Islet precursor cell (in vitro differentiated cells): ENCODE data around the gene CCSER2.
"Not testable (repeated sequence)": the region's sequence is repeated elsewhere in the genome, so short reads cannot be mapped to it uniquely, and the experiment has no call there.

ENCODE experiments used
- DNase-seq: peaks from one replicate; pipeline ENCODE4 v3.0.0-alpha.2; 2018

The CCSER2 gene

DNA sequence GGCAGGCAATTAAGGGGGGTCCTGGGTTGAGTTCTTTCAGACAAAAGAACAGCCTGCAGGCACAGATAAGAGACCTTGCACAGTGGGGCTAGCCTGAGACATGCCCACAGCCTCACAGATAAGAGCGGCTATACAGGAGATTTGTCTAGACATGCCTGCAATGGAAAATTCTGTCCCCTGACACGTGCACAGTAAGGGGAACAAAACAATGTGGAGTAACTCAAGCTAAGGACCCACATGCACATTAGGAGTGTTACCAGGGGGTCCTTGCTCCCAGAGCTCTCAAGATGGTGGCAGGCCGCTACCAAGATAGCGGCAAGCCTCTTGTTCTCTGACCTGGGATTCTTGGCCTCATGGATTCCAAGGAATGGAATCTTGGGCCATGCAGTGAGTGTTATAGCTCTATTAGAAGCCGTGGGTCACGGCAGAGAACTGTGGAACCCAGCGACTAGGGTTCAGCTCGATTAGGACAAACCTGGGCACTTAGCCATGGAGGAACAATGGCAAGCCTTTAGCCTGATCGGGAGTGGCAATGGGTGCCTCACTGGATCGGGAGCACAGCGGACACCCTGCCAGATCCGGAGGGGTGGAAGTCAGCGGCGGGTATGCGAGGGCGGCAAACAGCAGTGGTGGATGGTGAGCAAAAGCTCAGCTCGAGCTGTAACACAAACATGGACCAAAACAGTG is 196.9 kb downstream of the CCSER2 start:
- DNase-seq: peak; percentile 89

GRCh38 chr10:84525807-84526182 is 197.4 kb downstream of the CCSER2 start:
- not testable (repeated sequence) for DNase-seq

GRCh38 chr10:84527386-84527785 is 199.0 kb downstream of the CCSER2 start:
- DNase-seq: peak; percentile 89

- not testable (repeated sequence) for DNase-seq
Measured at GRCh38 chr10:84528526-84528925, 200.1 kb downstream of the CCSER2 start.

GRCh38 chr10:84530724-84531325 is 202.4 kb downstream of the CCSER2 start:
- DNase-seq: no peak

DNA sequence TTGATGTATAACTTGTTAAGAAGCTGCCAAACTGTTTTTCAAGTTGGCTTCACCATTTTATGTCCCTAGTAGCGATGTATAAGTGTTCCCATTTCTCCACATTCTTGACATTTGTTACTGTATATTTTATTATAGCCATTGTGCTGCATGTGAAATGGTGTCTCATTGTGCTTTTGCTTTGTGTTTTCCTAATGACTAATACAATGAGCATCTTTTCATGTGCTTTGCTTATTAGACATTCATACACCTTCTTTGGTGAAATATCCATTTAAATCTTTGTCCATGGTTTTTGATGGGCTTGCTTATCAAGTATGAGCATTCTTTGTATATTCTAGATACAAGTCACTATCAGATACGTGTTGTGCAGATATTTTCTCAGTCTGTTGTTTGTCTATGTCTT is 203.0 kb downstream of the CCSER2 start:
- no peak for DNase-seq

DNA sequence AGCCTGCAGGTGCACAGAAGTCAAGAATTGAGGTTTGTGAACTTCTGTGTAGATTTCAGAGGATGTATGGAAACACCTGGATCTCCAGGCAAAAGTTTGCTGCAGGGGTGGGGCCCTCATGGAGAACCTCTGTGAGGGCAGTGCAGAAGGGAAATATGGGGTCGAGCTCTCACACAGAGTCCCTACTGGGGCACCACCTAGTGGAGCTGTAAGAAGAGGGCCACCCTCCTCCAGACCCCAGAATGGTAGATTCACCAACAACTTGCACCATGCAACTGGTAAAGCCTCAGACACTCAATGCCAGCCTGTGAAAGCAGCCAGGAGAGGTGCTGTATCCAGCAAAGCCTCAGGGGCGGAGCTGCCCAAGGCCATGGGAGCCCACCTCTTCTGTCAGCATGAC is 205.8 kb downstream of the CCSER2 start:
- no peak for DNase-seq

DNA sequence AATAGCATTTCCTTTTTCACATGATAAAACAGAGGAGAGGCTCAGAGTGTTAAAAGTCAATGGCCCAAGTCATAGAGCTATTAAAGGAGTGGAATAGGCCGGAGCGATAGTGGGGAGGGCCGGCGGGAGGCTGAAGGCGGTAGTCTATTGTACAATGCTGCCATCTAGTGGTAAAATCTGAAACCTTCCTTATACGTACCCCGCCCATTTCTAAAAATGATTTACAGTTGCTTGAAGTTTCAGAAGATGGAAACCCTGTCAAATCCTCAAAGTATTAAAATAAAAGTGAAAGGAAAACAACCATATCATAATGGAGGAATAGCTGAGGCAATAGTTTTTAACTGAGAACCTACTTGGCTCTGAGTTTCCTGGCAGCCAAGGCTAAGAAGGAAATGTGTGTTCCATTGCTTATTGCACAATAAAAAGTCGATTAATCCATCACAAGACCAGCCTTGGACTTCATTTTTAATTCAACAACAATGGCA is 209.1 kb downstream of the CCSER2 start:
- no peak for DNase-seq

- DNase-seq: no peak
Measured at GRCh38 chr10:84538036-84538435, 209.6 kb downstream of the CCSER2 start.

- DNase-seq: no peak
Measured at GRCh38 chr10:84539216-84539615, 210.8 kb downstream of the CCSER2 start.

- peak; percentile 76 for DNase-seq
Measured at GRCh38 chr10:84540022-84540616, 211.7 kb downstream of the CCSER2 start.

DNA sequence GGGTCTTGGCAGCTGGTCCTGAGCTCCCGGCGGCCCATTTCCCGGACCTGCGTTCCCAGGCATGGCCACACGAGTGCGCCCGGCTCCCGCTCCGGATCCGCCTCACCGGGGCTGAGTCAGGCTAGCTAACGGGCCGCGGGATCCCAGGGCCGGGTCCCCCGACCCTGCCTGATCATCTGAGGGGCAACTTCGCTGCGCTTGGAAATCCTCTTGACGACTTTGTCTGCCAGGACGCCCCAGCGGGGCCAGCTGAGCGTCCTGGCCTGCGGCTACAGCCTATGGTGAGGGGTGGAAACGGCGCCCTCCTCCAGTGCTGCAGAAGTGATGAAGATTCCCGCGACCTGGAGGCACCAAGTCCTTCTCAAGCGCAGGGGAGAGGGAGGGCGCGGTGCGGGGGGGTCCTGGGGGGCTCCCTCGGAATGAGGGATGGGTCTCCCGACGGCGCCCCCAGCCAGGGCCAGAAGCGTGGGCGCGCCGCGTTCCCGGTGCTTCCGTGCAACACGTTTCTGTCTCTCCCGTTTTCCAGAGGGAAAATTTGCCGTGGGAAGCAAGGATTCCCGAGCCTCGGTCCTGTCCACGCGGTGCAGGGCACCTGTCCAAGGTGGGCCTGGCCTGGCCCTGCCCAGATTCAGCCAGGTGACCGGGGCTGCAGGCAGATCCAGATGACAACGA is 212.4 kb downstream of the CCSER2 start:
- peak; percentile 89 for DNase-seq

DNA sequence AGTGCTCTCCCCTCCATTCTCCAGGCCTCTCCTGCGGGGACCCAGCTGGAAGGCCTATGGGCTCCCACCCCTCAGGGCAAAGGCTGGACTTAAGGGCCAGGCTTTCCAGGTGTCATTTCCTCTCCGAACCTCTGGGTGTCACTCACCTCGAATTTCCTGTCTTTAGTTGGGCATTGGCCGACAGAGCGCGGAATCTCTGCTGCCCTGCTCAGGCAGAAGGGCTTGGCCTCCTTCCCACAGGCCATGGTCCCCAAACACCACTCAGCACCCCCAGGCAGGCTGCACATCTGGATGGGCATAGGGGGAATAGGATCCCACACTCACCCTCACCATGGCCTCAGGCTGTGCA is 212.9 kb downstream of the CCSER2 start:
- DNase-seq: peak; percentile 68

DNA sequence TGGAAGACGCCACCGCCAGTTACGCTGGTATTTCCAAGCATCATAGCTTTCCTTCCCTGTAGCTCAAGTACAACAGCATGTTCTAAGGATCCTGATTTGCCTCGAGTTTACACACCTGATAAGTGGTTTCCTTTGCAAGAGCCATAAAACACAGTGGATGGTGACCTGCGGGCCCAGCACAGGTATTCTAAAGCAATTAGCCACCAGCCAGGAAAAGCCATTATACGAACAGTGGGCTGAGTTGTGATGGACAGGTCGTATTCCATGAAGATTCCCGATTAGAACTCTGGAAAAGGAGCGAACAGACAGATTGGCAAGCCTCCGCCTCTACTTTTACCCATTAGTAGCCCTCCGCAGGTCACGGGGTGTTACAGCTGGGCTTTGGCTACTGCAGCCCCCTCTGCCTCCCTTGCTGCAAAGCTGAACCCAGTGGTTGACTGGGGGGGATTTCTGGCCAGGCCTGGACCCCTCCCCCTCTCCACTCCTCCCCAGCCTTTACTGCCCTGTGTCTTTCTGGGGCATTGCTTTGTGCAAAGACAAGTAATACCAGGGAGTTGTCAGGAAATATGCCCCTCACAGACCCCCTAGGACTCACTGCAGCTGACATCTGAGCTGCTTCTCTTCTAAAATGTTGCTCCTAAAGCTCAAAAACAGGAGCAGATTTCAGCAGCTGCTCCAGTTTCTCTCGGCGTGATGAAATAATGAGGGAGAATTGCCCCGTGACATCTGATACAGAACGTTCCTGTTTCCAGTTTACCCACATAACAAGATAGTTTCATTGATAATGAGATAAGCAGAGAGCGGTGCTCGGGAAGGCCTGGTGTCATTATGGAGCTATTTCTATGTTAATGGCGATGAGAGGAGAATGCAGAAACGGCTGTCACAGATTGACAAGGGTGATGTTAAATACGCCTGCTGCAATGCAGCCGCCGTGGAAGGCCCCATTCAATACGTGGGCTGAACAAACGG is 214.4 kb downstream of the CCSER2 start:
- peak; percentile 72 for DNase-seq

- DNase-seq: no peak
Measured at GRCh38 chr10:84543948-84544347, 215.6 kb downstream of the CCSER2 start.

- DNase-seq: no peak
Measured at GRCh38 chr10:84545651-84546050, 217.3 kb downstream of the CCSER2 start.

GRCh38 chr10:84546609-84547008 is 218.2 kb downstream of the CCSER2 start:
- DNase-seq: no peak

- no peak for DNase-seq
Measured at GRCh38 chr10:84547616-84548015, 219.2 kb downstream of the CCSER2 start.

DNA sequence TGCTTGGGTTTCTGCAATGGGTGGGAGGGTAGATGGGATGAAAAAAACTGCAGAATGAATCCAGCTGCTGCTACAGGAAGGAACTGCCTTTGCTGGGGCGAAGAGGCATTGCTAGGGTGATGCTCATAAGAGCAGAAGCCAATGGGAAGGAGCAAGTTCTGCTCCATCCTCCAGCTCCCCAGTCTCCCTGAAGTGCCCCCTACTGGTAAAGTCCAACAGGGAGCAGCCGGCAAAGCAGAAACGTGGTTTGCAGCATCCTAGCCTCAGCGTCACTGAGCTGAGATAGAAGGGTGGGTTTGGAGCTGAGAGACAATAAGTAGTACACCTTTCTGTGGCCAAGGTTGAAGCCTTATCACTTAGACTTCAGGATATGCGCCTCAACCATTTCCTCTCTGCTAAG is 220.5 kb downstream of the CCSER2 start:
- DNase-seq: peak; percentile 69

DNA sequence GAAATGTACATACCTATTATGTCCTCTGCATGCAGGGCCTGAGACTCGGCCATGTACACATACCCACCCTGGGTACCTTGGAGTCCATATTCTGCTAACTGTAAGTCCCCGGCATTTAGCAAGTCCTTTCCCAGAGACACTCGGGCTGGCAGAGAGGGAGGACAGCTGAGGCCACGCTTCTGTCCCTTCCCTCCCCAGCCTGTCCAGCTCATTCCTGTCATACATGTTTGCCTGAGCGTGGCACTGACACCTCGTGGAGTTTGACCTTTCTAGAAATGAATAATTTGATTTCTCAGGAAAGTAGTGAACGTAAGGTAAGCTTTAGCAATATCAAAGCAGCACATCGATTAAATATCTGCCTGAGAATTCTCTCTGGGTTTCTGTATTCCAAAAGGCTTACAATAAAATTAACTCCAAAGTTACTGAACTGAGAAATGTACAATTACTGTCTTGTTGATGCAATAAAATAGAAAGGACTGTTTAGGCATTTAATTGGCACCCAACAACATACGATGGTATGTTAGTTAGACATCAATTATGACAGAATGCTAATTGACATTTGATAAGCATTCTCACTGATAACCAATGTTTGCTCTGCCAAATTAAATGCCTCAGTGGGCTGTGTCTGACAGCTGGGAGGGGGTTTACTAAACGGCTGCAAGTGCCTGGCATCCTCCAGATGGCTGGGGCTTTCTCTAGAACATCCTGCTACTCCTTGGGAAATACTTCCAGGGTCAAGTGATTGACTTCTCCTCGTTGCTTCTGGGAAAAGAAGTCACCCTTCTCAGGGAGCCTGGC is 221.2 kb downstream of the CCSER2 start:
- no peak for DNase-seq

GRCh38 chr10:84550756-84551436 is 222.5 kb downstream of the CCSER2 start:
- no peak for DNase-seq
